ENCODE results near the gene STON1. TPM values are rescaled to one million over a fixed set of nuclear protein-coding genes. Genes with fewer than 3 reads are reported as not detected.

The STON1 gene, protein sequence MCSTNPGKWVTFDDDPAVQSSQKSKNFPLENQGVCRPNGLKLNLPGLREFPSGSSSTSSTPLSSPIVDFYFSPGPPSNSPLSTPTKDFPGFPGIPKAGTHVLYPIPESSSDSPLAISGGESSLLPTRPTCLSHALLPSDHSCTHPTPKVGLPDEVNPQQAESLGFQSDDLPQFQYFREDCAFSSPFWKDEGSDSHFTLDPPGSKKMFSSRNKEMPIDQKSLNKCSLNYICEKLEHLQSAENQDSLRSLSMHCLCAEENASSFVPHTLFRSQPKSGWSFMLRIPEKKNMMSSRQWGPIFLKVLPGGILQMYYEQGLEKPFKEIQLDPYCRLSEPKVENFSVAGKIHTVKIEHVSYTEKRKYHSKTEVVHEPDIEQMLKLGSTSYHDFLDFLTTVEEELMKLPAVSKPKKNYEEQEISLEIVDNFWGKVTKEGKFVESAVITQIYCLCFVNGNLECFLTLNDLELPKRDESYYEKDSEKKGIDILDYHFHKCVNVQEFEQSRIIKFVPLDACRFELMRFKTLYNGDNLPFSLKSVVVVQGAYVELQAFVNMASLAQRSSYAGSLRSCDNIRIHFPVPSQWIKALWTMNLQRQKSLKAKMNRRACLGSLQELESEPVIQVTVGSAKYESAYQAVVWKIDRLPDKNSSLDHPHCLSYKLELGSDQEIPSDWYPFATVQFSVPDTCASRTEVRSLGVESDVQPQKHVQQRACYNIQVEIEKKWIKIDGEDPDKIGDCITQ
- total RNA-seq (2021; fragmentation: NEBNext Ultra II Directional; extraction: Animal tissue kit (Norgen Biotek cat#: 25700)) = 10.1 and 10.4 TPM in 2 replicates
- 4.5 and 5.0 TPM in 2 replicates for polyA plus RNA-seq (2011; rRNA removed)
- polyA plus RNA-seq (2011; cell fraction: cytosol; rRNA removed) = 7.9 TPM
- polyA plus RNA-seq (2011; cell fraction: nucleus; rRNA removed) = 6.0 TPM
- 4.8 to 8.7 TPM (median 6.7 TPM) in 4 replicates for polyA plus RNA-seq (2012, experiment 1 of 2)
- polyA plus RNA-seq (2012, experiment 2 of 2) = 0.45 TPM
- 5.0 TPM for polyA plus RNA-seq (2013, experiment 1 of 2)
- 5.1 TPM for polyA plus RNA-seq (2013, experiment 2 of 2)
- polyA minus RNA-seq (2011; rRNA and poly(A)+ RNA removed) = 11.7 and 14.5 TPM in 2 replicates
- polyA minus RNA-seq (2011; cell fraction: cytosol; rRNA and poly(A)+ RNA removed) = 9.0 TPM
- polyA minus RNA-seq (2011; cell fraction: nucleus; rRNA and poly(A)+ RNA removed) = 12.9 TPM
- long read RNA-seq, experiment 1, full-length matches to known transcripts = 1 of 3 reads
- long read RNA-seq, experiment 1, partial matches to known transcripts = 2 of 3 reads
- long read RNA-seq, experiment 1, other reads (novel, unspliced or antisense) = 0 of 3 reads
- long read RNA-seq, experiment 2 = 0 reads

GRCh38 chr2:48530033-48530811 is at the start of gene STON1:
STON1 (plus strand) TSS chr2:48530154; CDS start chr2:48580634, 50,480 bp downstream.
- Histone ChIP-seq H4K5ac (ENCODE audit: insufficient read length, low read depth, low read length) (peak within 1 kb of the TSS; percentile 35), H3K4me3 (ENCODE audit: extremely low read depth in 1 of 4, insufficient read depth in 2 of 4, low read depth in 3 of 4, low read length in 4 of 4) (peak within 1 kb of the TSS; percentile 77 to 95 (median 84)), H2AK5ac (ENCODE audit: low read depth, low read length) (no peak within 1 kb of the TSS), H3K4me1 (replicated peaks in 1 of 4; ENCODE audit: control insufficient read depth in 3 of 4, insufficient read depth in 4 of 4, low read length in 3 of 4) (peaks cover 4 to 19% (median 5%) of the 10 kb centered on the region in 4 experiments; a peak in 6 of 7 replicates), H3K4me2 (ENCODE audit: insufficient read depth in 1 of 2, low read depth in 2 of 2, low read length in 2 of 2) (peak within 1 kb of the TSS; percentile 75 to 88), H3K27me3 (replicated peaks in 1 of 4; ENCODE audit: control insufficient read depth in 3 of 4, extremely low read depth in 1 of 4, insufficient read depth in 3 of 4, low read length in 3 of 4) (no peaks in the 10 kb centered on the region; a peak in 1 of 7 replicates), H4K20me1 (replicated peaks in 1 of 2; ENCODE audit: control insufficient read depth in 1 of 2, insufficient read depth in 2 of 2, low read length in 2 of 2) (no peaks in the 10 kb centered on the region), H2BK12ac (ENCODE audit: low read depth, low read length) (0 out of 2 replicates have a peak within 1 kb of the TSS, but pooled peaks have one; percentile 60), H3K79me2 (ENCODE audit: control insufficient read depth in 1 of 2, insufficient read depth in 2 of 2, low read length in 2 of 2) (peaks cover 0 to 4% of the 10 kb centered on the region in 2 experiments; a peak in 2 of 4 replicates), H3K14ac (ENCODE audit: insufficient read length) (peak within 1 kb of the TSS; percentile 32), H3K27ac (ENCODE audit: low read depth, low read length) (no peak within 1 kb of the TSS), H4K8ac (ENCODE audit: extremely low read depth, insufficient read depth, low read length) (peak within 1 kb of the TSS; percentile 47), H2BK20ac (ENCODE audit: low read length) (0 out of 2 replicates have a peak within 1 kb of the TSS, but pooled peaks have one; percentile 3), H3K18ac (ENCODE audit: extremely low read depth, low read length) (peak within 1 kb of the TSS; percentile 54), H3K9me3 (ENCODE audit: insufficient read depth in 2 of 2, low read depth in 1 of 2, low read length in 1 of 2) (no peaks in the 10 kb centered on the region), H2BK120ac (replicated peaks; ENCODE audit: low read depth, low read length) (no peak within 1 kb of the TSS), H3K56ac (replicated peaks; ENCODE audit: insufficient read length, low read depth, low read length) (no peak within 1 kb of the TSS), H3K23me2 (ENCODE audit: low read depth, low read length) (peaks cover 5% of the 10 kb centered on the region; the same call in 1 of the 2 replicates), H4K91ac (replicated peaks; ENCODE audit: insufficient read length, low read length) (peak within 1 kb of the TSS; percentile 70), H3K36me3 (ENCODE audit: control insufficient read depth in 2 of 4, insufficient read depth in 4 of 4, low read length in 3 of 4) (no peaks in the 10 kb centered on the region), H2AFZ (ENCODE audit: low read length) (peak within 1 kb of the TSS; percentile 9; the same call in 1 of the 2 replicates), H2BK15ac (ENCODE audit: low read length) (peak within 1 kb of the TSS; percentile 88; the same call in 1 of the 2 replicates), H3K9ac (replicated peaks in 1 of 4; ENCODE audit: extremely low read depth in 1 of 4, low read depth in 3 of 4, low read length in 3 of 4) (peak within 1 kb of the TSS; percentile 28 to 58 (median 43); a peak in 5 of 7 replicates), H3K23ac (ENCODE audit: insufficient read length) (no peak within 1 kb of the TSS), H3K79me1 (ENCODE audit: low read depth, low read length) (0 out of 2 replicates have a peak, but pooled peaks cover 2% of the 10 kb centered on the region), H3K4ac (replicated peaks; ENCODE audit: insufficient read length, low read depth, low read length) (peak within 1 kb of the TSS; percentile 70), H2BK5ac (ENCODE audit: low read depth, low read length) (no peak within 1 kb of the TSS; the same call in 1 of the 2 replicates)
- ChIA-PET POLR2A (ENCODE audit: partially characterized antibody) (interaction anchor here (0.6 to 2.0 kb wide), 4 partner anchors 10 to 109 kb away, joined by 3 to 8 read pairs (median 4); no protein-coding TSS in a partner anchor), CTCF (ENCODE audit: partially characterized antibody) (interaction anchor here (1.1 kb wide), 1 partner anchor 59 kb away, joined by 5 read pairs; no protein-coding TSS in a partner anchor)
- no peak for FAIRE-seq
- WGBS, 2 experiments (ENCODE audit: extremely low coverage in 1 of 2, insufficient coverage in 1 of 2, insufficient read length in 1 of 2, insufficient replicate concordance in 2 of 2, low coverage in 1 of 2, low lambda C conversion rate in 2 of 2, missing lambda C conversion rate in 1 of 2) = 1% methylated on average over 21 of the region's 62 CpGs; no CpG with 5 or more reads in 1 of the 2 experiments
- peak in 1 of 2 experiments; percentile 65 for DNase-seq (ENCODE audit: low read depth in 1 of 2, low spot score in 2 of 2)
- peak; percentile 72 for TF ChIP-seq KDM4A (IDR thresholded peaks at IDR 0.05; ENCODE audit: low read depth, low read length, severe bottlenecking)
- TF ChIP-seq TAF7 (optimal IDR thresholded peaks at IDR 0.05; ENCODE audit: borderline replicate concordance, low read depth, low read length) = peak; percentile 24
